ENCODE measurements around the gene ITIH3. TPM values are rescaled to one million over a fixed set of nuclear protein-coding genes. Genes with fewer than 3 reads are reported as not detected.

ITIH3 gene
- total RNA-seq, 1 experiment from 2014 or later = not detected

DNA sequence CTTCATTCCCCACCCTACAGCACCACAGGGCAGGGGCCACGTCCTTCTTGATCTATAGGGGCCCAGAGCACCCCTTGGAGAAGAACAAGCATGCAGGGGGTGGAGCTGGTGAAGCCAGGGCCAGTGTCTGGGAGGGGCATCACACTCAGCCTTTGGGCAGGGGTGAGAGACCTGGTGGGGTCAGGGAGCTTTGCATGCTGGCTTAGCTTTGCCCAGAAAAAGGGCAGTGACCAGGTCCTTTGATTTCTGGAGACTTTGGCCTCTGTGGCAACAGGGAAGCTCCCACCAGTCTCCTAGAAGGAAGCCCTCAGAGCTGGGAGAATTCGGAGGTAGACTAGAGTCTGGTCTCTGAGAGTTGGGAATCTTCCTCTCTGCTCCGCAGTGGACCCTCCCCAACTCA, 34.9 kb downstream of the ITIH3 start:
- DNase-seq (ENCODE audit: low read depth) = no peak

DNA sequence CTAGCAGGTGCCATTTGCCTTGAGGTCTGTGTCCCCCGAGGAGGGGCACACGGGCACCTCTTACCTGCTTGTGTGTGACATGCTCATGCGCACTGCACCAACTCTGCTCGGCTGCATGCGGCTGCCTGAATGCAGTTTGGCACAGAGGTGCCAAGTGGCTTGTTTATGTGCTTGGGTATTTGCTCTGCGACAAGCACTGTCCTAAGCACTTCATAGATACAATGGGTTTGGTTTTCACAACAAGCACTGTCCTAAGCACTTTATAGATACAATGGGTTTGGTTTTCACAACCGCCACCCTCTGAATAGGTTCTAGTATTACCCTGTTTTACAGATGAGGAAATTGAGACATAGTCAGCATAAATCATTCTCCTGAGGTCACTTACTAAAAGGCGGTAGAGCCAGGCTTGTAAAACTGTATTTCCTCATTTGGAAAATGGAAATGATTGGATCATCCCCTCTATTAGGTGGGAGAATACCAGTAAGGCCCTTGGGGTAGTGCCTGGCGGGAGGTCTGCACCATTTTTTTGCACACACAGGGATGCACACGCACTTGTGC, 35.4 kb downstream of the ITIH3 start:
- no peak for DNase-seq (ENCODE audit: low read depth)

DNA sequence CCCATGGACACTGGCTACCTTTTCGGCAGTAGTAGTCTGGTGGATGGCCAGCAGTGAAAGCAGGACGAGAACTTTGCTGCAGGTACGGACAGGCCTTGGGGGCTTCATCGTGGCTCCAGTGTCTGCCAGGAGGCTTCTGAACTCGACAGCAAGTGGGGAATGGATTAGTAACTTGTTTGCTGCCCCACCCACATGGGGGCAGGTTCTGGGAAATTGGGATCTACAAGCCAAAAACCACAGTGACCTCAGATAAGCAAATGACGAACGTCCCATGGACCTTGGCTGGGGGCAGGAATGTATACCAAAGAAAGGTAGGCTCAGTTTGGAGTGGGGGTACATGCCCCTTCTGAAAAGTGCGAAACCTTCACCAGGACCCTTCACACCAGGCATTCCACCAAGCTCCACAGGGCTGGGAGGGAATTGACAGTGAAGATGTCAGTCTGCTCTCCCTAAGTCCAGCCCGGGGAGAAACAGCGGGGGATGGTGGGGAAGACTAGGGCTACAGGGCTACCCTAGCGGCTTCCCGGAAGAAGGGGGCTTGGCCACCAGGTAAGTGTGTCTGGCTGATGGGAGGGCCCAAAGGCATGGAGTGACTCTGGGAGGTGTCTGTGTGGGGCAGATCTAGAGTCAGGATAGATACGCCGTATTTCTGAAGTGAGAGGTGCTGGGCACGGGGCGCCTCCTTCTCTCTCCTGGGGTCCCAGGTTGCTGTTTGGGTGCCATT, 36.1 kb downstream of the ITIH3 start, which contains the start of gene ITIH4:
ITIH4 (minus strand) TSS at position 138 of the 724 bp plus-strand sequence; CDS start at position 108, 30 bp downstream.
- DNase-seq (ENCODE audit: low read depth) = peak; percentile 30

GRCh38 chr3:52831500-52832301, 37.1 kb downstream of the ITIH3 start:
- DNase-seq (ENCODE audit: low read depth) = peak; percentile 86

- DNase-seq (ENCODE audit: low read depth) = no peak
Observed at GRCh38 chr3:52833202-52833601, 38.6 kb downstream of the ITIH3 start.

DNA sequence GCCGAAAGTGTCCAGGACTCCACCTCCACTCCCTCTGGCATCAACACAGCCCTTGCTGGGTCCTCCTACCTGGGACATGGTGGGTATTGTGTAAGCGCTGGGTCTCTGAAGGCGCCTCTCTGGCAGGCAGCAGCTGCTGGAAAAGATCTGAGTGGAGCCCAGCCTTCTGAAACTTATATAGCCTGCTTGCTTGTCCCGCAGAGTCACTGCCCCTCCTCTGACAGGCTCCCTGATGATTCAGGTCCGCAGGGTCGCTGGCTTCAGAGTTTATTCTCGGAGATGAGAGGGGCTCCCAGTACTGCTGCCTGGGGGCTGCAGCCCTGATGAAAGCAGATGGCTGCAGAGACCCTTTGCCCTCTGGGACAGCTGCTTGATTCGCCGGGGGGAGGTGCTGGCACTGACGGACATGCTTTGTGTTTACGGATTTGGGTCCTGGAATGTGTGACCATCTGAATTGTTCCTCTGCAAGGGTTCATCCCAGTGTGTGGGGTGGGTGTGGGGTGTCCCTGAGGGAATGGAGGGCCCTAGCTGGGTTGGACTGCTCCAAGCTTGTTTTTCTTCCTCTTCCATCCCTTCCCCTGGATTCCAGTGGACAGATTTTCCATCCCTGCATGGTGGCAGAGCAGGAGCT, 40.4 kb downstream of the ITIH3 start, which contains the start of gene MUSTN1:
MUSTN1 (minus strand) TSS at position 149 of the 631 bp plus-strand sequence; CDS start at position 78, 71 bp downstream.
- DNase-seq (ENCODE audit: low read depth) = no peak

- no peak for DNase-seq (ENCODE audit: low read depth)
Observed at GRCh38 chr3:52835766-52836470, 41.3 kb downstream of the ITIH3 start.

- no peak for DNase-seq (ENCODE audit: low read depth)
Observed at GRCh38 chr3:52836471-52836845, 41.9 kb downstream of the ITIH3 start.

- no peak for DNase-seq (ENCODE audit: low read depth)
Observed at GRCh38 chr3:52836986-52837385, 42.4 kb downstream of the ITIH3 start.

DNA sequence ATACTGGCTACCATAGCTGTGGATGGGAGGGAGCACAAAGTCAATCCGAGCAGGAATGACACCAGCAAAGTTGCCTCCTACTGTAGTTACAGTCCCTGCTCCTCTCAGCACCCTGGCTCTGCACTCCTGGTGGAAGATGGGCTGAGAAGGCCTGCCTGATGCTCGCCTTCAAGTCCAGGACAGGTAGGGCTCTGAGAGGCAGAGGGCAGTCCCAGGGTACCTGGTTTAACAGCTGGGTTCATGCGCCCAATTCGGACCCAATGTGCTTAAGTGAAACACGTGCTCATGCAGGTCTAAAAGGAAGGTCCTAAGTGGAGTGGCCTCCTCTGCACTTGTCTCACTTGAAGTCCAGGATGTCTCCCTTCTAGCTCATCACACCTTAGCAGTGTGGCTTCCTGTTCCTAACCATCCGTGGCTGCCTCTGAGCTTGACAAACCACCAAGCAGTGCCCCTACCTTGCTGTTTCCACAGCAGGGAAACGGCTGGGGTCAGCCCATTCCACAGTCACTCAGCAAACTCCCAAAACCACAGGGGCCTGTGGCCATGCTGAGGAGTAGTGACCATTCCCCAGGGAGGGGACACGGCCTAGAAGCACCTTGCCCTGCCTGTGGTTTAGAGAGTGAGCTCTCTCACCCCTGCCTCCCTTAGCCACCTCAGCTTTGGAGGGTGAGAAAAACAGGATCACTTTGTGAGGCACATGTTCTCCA, 44.1 kb downstream of the ITIH3 start:
- DNase-seq (ENCODE audit: low read depth) = no peak

DNA sequence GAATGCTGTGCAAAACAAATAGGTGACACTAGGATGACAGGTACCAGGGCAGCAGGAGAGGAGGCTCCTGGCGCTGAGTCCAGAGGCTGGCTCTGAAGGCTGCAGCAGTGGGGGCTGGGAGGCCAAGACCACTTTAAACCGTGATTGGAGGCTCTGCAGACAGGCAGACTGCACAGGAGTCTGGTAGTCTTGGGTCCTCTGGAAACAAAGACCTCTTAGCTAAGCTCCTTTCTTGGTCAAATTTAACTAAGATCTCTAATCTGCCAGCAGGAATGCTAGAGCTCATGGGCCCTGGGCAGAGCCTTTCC, 44.6 kb downstream of the ITIH3 start:
- no peak for DNase-seq (ENCODE audit: low read depth)

- no peak for DNase-seq (ENCODE audit: low read depth)
Observed at GRCh38 chr3:52839892-52840545, 45.4 kb downstream of the ITIH3 start.

- no peak for DNase-seq (ENCODE audit: low read depth)
Observed at GRCh38 chr3:52841211-52841980, 46.8 kb downstream of the ITIH3 start.

DNA sequence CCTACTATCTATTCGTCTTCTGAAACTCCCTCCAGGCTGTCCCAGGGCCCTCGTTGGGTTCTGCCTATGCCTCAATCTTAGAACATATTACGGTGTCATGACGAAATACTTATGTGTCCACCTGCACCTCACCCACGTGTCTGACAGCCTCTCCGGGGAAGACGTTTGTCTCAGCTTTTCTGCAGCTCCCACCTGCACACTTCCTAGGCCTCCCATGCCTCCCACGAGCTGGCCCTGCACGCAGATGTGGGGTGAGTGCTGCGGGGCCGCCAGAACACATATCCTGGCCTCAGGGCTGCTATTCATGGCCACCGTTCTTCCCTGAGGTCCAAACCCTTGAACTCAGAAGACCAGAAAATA, 47.4 kb downstream of the ITIH3 start:
- DNase-seq (ENCODE audit: low read depth) = no peak

DNA sequence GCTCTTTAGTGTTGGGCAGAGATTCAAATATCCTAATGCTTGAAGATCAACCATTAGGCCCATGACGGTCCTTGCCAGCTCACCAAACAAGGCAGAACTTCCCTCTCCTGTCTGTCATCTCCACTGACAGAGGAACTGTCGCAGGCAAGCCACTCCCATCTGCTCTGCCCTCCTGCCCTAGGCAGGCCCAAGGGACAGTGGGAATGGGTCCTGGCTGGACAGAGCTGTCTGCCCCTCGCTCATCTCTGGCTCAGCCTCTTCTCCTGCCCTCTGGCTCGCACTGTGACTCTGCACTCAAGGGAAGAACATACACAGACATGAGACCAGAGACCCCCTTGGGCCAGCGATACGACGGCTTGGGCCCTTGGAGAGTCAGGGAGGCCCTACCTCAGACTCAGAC, 47.8 kb downstream of the ITIH3 start:
- DNase-seq (ENCODE audit: low read depth) = no peak

DNA sequence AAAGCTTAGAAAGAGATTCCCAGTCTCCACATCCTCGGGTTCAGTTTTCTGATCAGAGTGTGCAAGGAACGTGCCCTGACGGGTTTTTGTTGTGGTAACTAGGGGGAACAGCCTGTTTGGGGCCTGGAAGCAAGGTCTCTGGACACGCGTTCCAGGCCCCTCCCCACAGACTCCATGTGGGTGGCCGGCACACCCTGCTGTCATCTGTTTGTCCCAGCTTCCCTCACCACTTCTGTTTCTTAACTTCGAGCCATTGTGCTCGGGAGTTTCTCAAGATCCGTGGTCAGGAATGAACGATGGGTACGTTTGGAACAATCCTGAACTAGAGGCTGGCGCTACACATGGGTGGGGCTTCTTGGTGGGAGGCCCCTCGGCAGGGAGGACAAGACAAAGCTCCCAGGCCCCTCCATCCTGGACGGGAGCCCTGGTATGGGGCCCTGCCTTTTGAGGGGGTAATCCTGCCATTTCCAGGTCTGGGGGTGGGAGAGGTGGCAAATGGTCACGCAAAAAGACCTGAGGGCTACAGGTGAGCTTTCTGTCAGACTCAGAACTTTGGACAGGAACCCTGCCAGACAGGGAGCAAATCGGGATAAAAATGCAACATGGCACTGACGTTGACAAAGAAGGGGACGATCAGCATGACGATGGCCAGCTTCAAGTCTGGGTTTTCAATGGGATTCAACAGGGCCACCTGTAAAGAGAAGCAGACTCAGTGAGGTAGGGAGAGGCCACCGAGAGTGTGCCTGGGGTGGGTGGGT, 48.7 kb downstream of the ITIH3 start:
- DNase-seq (ENCODE audit: low read depth) = no peak

GRCh38 chr3:52843881-52844280, 49.3 kb downstream of the ITIH3 start:
- no peak for DNase-seq (ENCODE audit: low read depth)

GRCh38 chr3:52844290-52844975, 49.8 kb downstream of the ITIH3 start:
- no peak for DNase-seq (ENCODE audit: low read depth)

GRCh38 chr3:52845157-52845556, 50.6 kb downstream of the ITIH3 start:
- DNase-seq (ENCODE audit: low read depth) = no peak
